ENCODE data around the gene CEACAM5.
A peak's percentile ranks its signal among the peaks of the same experiment; 100 is the strongest.
"Not testable (repeated sequence)": the region's sequence is repeated elsewhere in the genome, so short reads cannot be mapped to it uniquely, and the experiment has no call there.

Gene CEACAM5

GRCh38 chr19:41701401-41702075 lies 6.9 kb upstream of the CEACAM5 start:
- DNase-seq: peak; percentile 17

- DNase-seq: no peak
Observed at GRCh38 chr19:41702171-41702651, 6.2 kb upstream of the CEACAM5 start.

GRCh38 chr19:41703602-41704293 lies 4.7 kb upstream of the CEACAM5 start:
- DNase-seq: no peak

- DNase-seq: peak; percentile 34
Observed at GRCh38 chr19:41705393-41706174, 2.8 kb upstream of the CEACAM5 start.

GRCh38 chr19:41706741-41707501 lies 1.5 kb upstream of the CEACAM5 start:
- peak; percentile 68 for DNase-seq

- no peak for DNase-seq
Observed at GRCh38 chr19:41707502-41707812, 969 bp upstream of the CEACAM5 start.

- no peak for DNase-seq
Observed at GRCh38 chr19:41707871-41708371, 505 bp upstream of the CEACAM5 start.

- DNase-seq: not testable (repeated sequence)
Observed at GRCh38 chr19:41709516-41709915, 1.1 kb downstream of the CEACAM5 start.

- DNase-seq: no peak
Observed at GRCh38 chr19:41709951-41710645, 1.7 kb downstream of the CEACAM5 start.

GRCh38 chr19:41711376-41712261 lies 3.2 kb downstream of the CEACAM5 start:
- DNase-seq: no peak

- DNase-seq: no peak
Observed at GRCh38 chr19:41714598-41714997, 6.2 kb downstream of the CEACAM5 start.

- no peak for DNase-seq
Observed at GRCh38 chr19:41718761-41719160, 10.3 kb downstream of the CEACAM5 start.

- no peak for DNase-seq
Observed at GRCh38 chr19:41720103-41720502, 11.7 kb downstream of the CEACAM5 start.

GRCh38 chr19:41726493-41726892 lies 18.1 kb downstream of the CEACAM5 start:
- no peak for DNase-seq

GRCh38 chr19:41734156-41734555 lies 25.7 kb downstream of the CEACAM5 start:
- no peak for DNase-seq

GRCh38 chr19:41734585-41734984 lies 26.2 kb downstream of the CEACAM5 start:
- DNase-seq: no peak

GRCh38 chr19:41735071-41735600 lies 26.7 kb downstream of the CEACAM5 start:
- DNase-seq: no peak

- DNase-seq: no peak
Observed at GRCh38 chr19:41739361-41739760, 30.9 kb downstream of the CEACAM5 start.

GRCh38 chr19:41740415-41741243 lies 32.2 kb downstream of the CEACAM5 start:
- no peak for DNase-seq

GRCh38 chr19:41741244-41741554 lies 32.8 kb downstream of the CEACAM5 start:
- no peak for DNase-seq
